H1 (cell line): Measurements from ENCODE around the gene PRSS38.

Source experiments
- BCL11A ChIP-seq, 2 experiments: IDR thresholded peaks; one replicate each; pipeline ENCODE4 v1.6.1; 2011; ENCODE audit warnings: low read depth in 2 of 2, low read length in 2 of 2, mild to moderate bottlenecking in 2 of 2
- JUND ChIP-seq: IDR thresholded peaks from 2 replicates; pipeline ENCODE4 v1.6.1; 2011; ENCODE audit warnings: mild to moderate bottlenecking, improper control_type of control experiment, low read length
- MAFK ChIP-seq: IDR thresholded peaks from 2 replicates; pipeline ENCODE4 v1.6.1; 2012; ENCODE audit warnings: low read depth, mild to moderate bottlenecking, improper control_type of control experiment, low read length
- POLR2A ChIP-seq, 2 experiments: IDR thresholded peaks; 1 replicate in 1 of 2; 2 replicates in 1 of 2; pipeline ENCODE4 v1.6.1; 2011; ENCODE audit warnings: low read depth in 2 of 2, low read length in 2 of 2, mild to moderate bottlenecking in 2 of 2; ENCODE audit errors: control extremely low read depth in 1 of 2
- SIN3A ChIP-seq, 2 experiments: IDR thresholded peaks in 1 of 2; conservative IDR thresholded peaks in 1 of 2; 2 replicates each; pipeline ENCODE4 v1.6.1; 2011 to 2012; ENCODE audit warnings: low read length in 2 of 2, improper control_type of control experiment in 1 of 2, low read depth in 1 of 2, mild to moderate bottlenecking in 1 of 2
- SIRT6 ChIP-seq: IDR thresholded peaks from one replicate; pipeline ENCODE4 v1.7.1; 2012; ENCODE audit warnings: low read length, inconsistent platforms
- SP1 ChIP-seq: IDR thresholded peaks from 2 replicates; pipeline ENCODE4 v1.6.1; 2011; ENCODE audit warnings: low read depth, low read length
- SP2 ChIP-seq: IDR thresholded peaks from 2 replicates; pipeline ENCODE4 v1.6.1; 2012; ENCODE audit warnings: mild to moderate bottlenecking, low read length, inconsistent platforms
- TBP ChIP-seq: IDR thresholded peaks from 2 replicates; pipeline ENCODE4 v1.6.1; 2011; ENCODE audit warnings: low read depth, low read length, improper control_type of control experiment
- YY1 ChIP-seq: IDR thresholded peaks from 2 replicates; pipeline ENCODE4 v1.6.1; 2011; ENCODE audit warnings: low read depth, mild to moderate bottlenecking, low read length
- ZNF274 ChIP-seq: IDR thresholded peaks from 2 replicates; pipeline ENCODE4 v1.7.0; 2012; ENCODE audit warnings: low read length, borderline replicate concordance; ENCODE audit errors: extremely low read depth
- TF ChIP-seq, protein P1 (sequence below), 3 experiments: IDR thresholded peaks; 1 replicate in 2 of 3; 2 replicates in 1 of 3; pipeline versions ENCODE4 v1.5.1 to v1.6.1; 2011; ENCODE audit warnings: low read length in 3 of 3, mild to moderate bottlenecking in 3 of 3, inconsistent platforms in 2 of 3, low read depth in 1 of 3, moderate library complexity in 1 of 3; ENCODE audit not compliant: insufficient read depth in 1 of 3; ENCODE audit errors: control extremely low read depth in 1 of 3
- TF ChIP-seq, protein P2 (sequence below): IDR thresholded peaks from 2 replicates; pipeline ENCODE4 v1.6.1; 2011; ENCODE audit warnings: low read length, improper control_type of control experiment

DNA sequence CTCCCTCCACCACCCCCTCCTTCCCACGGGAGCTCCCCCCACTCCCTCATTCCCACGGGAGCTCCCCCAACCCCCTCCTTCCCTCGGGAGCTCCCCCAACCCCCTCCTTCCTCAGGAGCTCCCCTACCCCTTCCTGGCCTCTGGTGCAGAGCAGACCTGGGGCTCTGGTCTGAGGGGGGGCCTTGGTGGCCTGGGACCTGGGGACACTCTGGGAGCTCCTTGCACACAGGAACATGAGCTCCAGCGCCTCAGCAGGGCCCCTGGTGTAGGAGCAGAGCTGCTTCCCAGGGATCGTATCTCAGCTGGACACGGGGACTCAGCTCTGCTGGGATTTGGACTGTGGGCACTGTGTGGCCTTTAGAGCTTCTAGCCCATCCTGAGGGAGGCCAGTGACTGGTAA, 19.7 kb upstream of the PRSS38 start:
- TF ChIP-seq POLR2A (IDR thresholded peaks at IDR 0.05; ENCODE audit: control extremely low read depth in 1 of 2, low read depth in 2 of 2, low read length in 2 of 2) (no peak), SP1 (no peak), MAFK (no peak), ZNF274 (no peak), BCL11A (IDR thresholded peaks at IDR 0.05; ENCODE audit: low read depth in 2 of 2, low read length in 2 of 2) (no peak), SP2 (no peak), JUND (no peak), SIRT6 (no peak), YY1 (no peak), TBP (no peak), SIN3A (conservative IDR thresholded peaks at IDR 0.05 in 1 of 2, IDR thresholded peaks at IDR 0.05 in 1 of 2; ENCODE audit: low read depth in 1 of 2, low read length in 2 of 2) (no peak)
- TF ChIP-seq, protein P1, sequence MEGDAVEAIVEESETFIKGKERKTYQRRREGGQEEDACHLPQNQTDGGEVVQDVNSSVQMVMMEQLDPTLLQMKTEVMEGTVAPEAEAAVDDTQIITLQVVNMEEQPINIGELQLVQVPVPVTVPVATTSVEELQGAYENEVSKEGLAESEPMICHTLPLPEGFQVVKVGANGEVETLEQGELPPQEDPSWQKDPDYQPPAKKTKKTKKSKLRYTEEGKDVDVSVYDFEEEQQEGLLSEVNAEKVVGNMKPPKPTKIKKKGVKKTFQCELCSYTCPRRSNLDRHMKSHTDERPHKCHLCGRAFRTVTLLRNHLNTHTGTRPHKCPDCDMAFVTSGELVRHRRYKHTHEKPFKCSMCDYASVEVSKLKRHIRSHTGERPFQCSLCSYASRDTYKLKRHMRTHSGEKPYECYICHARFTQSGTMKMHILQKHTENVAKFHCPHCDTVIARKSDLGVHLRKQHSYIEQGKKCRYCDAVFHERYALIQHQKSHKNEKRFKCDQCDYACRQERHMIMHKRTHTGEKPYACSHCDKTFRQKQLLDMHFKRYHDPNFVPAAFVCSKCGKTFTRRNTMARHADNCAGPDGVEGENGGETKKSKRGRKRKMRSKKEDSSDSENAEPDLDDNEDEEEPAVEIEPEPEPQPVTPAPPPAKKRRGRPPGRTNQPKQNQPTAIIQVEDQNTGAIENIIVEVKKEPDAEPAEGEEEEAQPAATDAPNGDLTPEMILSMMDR (IDR thresholded peaks at IDR 0.05; ENCODE audit: control extremely low read depth in 1 of 3, insufficient read depth in 1 of 3, low read depth in 1 of 3, low read length in 3 of 3): no peak
- TF ChIP-seq, protein P2, sequence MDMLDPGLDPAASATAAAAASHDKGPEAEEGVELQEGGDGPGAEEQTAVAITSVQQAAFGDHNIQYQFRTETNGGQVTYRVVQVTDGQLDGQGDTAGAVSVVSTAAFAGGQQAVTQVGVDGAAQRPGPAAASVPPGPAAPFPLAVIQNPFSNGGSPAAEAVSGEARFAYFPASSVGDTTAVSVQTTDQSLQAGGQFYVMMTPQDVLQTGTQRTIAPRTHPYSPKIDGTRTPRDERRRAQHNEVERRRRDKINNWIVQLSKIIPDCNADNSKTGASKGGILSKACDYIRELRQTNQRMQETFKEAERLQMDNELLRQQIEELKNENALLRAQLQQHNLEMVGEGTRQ: no peak
